HG03354 (cell line): Measurements from ENCODE around the gene CRYAB.

Experiments used
- ATAC-seq: cut with Tn5 transposase; IDR thresholded peaks from one replicate; pipeline ENCODE4 v1.9.1; 2021; ENCODE audit warnings: mild to moderate bottlenecking; ENCODE audit not compliant: unreplicated experiment, poor library complexity, severe bottlenecking

Gene CRYAB, protein sequence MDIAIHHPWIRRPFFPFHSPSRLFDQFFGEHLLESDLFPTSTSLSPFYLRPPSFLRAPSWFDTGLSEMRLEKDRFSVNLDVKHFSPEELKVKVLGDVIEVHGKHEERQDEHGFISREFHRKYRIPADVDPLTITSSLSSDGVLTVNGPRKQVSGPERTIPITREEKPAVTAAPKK

DNA sequence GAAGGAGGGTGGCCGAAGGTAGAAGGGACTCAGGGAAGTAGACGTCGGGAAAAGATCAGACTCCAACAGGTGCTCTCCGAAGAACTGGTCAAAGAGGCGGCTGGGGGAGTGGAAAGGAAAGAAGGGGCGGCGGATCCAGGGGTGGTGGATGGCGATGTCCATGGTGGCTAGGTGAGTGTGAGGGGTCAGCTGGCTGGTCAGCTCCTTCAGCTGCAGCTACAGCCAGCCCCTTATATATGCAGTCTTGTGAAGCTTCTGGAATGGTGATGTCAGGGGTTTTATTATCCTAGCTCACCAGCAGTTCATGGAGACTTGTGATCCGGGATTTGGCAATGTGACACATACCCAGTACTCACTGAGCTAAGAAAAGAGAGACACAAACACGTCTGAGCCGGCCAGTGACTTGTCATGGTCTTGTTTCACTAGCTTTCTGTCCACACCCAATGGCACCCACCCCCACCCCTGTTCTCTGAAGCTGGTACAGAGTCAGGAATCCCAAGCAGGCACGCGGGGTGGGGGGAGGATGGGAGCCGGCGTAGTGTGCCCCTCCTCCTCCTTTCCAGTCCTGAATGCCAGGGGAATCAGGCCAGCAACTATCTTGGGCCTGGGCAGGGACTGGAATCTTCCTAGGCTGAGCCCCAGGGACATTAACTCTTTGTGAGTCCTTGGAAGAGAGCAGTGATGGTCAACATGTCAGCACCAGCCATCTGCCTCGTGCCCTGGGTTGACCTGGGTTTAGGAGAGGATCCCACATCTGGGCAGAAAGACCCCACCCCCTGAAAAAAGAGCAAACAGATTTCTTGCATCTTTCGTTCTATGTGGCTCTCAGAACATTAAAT lies at the start of gene CRYAB:
CRYAB (minus strand) TSS at position 208 of the 839 bp plus-strand sequence; CDS start at position 162, 46 bp downstream.
- no peak for ATAC-seq

DNA sequence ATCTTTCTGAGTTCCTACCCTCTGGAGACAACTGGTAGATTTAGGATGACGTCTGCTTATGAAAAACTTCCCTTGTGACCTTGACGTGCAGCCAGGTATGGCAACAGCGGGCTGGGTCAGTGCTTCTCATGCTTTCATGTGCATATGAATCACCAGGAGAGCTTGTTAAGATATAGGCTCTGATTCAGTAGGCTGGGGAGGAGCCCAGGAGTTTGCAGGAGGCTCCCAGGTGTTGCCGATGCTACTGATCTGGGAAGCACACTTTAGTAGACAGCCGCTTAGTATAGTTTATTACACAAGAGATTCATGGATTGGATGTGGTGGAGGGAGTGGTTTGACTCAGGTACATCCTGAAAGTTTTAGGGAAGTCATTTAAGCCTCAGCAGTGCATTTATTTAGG lies 49.3 kb upstream of the CRYAB start:
- ATAC-seq = no peak

DNA sequence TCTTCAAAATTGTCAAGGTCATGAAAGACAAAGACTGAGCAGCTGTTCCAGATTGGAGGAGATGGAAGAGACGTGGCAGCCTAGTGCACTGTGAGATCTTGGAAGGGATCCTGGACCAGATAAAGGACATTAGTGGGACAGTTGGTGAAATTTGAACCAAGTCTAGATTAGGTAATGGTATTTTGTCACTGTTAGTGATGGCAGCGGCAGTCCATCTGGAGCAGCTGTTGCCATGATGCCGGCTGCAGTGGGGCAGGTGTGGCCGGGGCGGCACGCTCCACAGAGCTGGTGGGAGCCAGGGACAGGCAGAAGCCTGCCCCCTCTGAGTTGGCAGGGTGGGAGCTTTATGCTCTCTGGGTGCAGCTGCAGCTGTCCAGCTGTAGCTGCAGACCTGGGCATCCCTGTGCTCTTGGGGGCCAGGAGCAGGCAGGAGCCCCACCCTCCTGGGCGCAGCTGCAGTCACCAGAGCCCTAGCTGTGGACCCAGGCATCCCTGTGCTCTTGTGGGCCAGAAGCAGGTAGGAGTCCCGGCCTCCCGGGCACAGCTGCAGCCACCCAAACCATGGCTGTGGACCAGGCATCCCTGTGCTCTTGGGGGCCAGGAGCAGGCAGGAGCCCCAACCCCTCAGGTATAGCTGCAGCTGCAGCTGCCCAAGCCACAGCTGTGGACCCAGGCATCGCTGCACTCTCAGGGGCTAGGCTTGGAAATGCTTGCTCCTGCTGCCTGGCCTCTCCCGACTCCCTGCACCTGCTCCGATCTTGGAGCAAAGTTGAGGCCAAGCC lies 46.3 kb upstream of the CRYAB start:
- ATAC-seq = no peak

DNA sequence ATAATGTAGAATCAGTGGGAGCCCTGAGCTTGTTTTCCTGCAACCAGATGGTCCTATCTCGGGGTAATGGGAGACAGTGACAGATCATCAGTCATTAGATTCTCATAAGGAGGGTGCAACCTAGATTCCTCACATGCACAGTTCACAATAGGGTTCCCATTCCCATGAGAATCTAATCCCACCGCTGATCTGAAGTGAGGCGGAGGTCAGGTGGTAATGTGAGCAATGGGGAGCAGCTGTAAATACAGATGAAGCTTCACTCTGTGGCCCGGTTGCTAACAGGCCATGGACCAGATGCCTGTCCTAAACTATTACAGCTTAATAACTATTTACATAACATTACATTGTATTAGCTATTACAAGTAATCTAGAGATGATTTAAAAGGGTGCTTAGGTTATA lies 42.6 kb upstream of the CRYAB start:
- no peak for ATAC-seq

DNA sequence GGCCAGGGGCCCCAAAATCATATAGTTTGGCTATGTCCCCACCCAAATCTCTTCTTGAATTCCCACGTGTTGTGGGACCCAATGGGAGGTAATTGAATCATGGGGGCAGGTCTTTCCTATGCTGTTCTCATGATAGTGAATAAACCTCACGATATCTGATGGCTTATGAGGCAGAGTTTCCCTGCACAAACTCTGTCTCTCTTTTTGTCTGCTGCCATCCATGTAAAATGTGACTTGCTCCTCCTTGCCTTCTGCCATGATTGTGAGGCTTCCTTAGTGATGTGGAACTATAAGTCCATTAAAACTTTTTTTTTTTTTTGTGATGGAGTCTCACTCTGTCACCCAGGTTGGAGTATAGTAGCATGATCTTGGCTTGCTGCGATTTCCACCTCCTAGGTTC lies 40.0 kb upstream of the CRYAB start:
- ATAC-seq = no peak

DNA sequence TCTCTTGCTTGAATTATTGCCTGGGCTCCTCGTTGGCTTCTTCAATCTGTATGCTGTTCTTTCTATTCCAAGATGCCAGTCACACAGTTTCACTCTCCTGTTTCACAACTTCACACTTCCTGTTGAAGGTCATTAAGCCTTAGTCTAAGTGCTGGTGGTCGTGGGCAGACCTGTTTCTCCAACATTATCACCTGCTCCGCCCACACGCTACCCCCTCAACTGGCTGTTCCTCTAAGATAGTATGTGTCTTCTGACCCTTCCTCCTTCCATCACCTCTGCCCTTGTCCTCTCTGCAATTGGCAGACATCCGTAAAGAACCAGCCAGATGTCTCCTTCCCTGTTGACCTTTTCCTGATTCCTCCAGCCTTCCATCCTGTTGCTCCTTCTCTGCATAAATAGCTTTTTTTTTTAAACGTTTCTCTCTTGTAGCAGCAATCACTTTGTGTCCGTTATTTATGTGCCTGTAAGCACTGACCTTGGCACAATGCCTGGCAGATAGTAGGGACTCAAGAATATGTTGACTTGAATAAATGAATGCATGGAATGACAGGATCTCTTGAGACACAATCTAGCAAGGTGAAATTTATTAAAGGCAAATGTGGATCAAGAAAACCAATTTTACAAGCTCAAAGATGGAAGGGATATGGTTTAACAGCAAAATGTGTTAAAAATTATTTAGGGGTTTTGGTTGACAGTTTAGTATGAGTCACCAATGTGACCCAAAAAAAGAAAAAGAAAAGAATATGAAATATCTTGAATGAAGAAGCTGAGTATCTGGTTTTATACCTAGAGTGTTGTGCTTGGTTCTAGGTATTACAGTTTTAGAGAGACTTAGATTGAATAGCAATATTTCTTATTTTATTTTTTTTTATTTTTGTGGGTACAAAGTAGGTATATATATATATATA lies 38.2 kb upstream of the CRYAB start:
- no peak for ATAC-seq

DNA sequence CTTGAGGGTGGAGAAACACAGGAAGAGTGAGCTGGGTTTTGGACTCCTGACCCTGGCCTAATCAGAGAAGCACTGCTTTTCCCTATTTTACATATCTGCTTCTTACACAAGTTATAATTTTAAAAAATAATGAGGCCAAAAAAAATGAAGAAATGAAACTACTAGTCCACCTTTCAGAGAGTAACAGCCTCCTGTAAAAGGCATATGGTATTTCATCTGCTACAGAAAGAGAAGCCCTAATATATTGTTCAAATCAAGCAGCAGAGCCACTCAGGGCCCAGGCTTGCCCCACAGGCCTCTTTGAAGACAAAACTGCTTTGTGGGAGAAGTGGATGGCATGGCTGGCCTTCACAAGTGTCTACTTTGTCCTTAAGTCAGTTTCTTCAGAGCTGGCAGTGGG lies 35.6 kb upstream of the CRYAB start:
- ATAC-seq = no peak

DNA sequence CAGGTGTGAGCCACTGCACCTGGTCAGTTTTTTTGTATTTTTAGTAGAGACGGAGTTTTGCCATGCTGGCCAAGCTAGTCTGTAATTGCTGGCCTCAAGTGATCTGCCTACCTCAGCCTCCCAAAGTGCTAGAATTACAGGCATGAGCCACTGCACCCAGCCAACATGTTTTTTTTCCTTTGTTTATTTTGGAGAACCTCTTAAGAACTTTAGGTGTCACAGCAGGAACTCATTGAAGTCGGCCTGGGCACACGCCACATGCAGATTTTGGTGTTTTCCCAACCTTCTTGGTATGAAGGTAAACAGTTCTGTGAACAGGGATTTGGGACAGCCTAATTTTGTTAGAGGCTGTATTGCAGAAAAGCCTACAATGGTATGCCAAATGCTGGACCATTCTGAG lies 34.9 kb upstream of the CRYAB start:
- no peak for ATAC-seq

DNA sequence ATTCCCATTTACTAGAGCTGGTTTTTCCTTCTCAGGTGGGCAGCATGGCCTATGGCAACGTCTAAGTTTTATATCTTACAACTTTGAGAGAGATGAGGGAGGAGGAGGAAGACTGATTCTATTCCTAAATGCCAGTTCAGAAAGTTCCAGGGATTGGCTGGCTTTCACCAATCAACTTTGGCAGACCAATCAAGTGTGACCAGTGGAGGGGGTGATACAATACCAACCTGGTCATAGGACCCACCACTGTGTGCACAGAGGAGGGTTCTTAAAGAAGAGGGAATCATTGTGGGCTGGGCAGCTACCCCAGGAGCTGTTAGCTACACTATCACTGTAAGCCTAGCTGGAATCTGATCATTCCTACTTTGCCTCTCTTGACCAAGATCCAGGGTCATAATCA lies 33.6 kb upstream of the CRYAB start:
- ATAC-seq = no peak

DNA sequence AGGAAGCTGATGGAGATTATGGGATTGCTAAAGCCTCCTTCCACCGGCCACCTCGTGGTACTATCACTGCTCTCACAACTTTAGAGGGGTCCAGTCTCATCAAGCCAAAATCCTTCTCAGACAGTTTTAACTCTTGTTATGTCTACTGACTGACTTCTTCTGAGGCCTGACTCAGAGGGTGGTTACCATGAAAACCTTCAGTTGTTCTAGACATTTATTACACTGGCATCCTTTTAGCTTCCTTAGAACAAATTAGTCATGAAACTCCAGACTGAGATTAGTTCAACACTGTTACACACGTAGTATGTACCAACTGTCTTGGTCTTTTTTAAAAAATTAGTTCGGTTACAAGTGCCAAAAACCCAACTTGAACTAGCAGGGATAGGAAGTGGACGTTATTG lies 33.1 kb upstream of the CRYAB start:
- no peak for ATAC-seq

DNA sequence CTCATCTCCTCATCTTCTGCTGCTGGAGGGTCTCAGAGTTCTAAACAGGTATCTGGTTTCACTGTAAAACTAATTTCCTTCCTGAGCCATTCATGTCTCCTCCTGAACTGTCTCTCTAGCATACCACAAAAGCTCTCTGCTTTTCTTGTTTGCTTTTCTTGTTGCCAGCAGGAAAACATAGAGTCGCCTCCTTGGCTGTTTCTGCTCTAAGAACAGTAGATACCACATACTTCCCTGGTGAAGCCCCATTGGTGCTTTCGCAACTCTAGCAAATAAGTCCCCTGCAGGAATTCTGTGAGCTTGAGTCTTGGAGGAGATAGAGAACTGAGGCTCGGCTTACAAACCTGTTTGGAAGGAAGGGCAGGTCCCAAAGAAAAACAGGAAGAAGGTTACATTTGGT lies 32.6 kb upstream of the CRYAB start:
- no peak for ATAC-seq

DNA sequence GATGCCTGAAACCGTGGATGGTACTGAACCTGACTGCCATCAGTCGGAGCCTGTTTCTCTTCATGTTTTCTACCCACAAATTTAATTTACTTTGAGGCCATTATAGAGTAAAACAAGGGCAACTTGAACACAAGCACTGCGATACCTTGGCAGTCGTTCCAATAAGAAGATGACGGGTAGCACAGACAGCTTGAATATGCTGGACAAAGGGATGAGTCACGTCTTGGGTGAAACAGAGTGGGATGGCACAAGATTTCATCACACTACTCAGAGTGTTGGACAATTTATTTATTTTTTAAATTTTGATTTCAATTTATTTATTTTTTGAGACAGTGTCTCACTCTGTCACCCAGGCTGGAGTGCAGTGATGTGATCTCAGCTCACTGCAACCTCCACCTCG lies 31.3 kb upstream of the CRYAB start:
- ATAC-seq = no peak

DNA sequence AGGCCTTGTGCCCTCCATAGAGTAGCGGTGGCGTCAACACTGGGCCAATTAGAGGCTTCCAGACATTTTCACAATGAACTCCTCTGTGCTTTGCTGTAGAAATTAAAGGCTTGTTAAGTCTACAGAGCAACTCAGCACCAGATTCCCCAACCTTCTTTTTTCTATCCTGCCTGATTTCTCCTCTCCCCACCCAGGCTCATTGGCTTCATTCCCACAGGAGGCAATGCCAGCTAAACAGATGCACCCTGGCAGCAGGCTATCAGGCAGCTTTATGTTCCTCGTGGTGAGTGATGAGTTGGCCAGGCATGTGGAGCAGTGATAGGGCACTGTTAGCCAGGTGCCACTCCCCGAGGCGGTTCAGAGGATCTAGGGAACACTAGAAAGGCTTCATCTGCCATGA lies 30.4 kb upstream of the CRYAB start:
- ATAC-seq = no peak

DNA sequence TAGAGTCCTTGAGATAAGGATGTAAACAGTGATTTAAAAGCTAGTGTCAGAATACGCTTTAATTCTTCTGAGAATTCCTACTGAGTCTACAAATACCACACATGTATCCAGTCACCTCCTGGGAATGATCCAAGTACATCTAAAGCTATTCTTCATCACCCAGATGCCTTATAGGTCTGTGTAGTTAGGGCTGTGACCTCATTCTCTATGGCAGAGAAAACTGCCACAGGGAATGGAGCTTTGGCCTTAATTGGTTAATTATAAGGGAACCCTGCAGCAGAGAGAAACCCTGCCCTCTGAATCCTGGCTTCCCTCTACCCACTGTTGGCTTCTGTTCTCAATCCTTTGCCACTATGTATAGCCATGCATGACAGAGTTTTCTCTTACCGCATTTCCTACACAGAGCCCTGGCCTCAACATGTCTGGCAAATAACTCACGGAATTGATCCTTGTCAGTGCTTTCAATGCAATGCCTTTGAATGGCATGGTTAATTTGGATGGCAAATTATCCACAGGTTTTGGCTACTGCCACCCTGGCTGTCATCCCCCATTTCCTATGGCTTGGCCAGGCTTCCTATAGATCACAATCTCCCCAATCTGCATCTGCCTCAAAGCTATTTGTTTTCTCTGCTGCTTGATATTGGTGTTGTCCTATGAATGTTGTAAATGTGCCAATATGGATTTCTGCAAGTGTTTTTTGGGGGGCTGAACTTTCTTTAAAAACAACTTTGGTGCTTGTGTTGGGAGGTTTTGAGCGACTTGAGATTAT lies 28.4 kb upstream of the CRYAB start:
- no peak for ATAC-seq

DNA sequence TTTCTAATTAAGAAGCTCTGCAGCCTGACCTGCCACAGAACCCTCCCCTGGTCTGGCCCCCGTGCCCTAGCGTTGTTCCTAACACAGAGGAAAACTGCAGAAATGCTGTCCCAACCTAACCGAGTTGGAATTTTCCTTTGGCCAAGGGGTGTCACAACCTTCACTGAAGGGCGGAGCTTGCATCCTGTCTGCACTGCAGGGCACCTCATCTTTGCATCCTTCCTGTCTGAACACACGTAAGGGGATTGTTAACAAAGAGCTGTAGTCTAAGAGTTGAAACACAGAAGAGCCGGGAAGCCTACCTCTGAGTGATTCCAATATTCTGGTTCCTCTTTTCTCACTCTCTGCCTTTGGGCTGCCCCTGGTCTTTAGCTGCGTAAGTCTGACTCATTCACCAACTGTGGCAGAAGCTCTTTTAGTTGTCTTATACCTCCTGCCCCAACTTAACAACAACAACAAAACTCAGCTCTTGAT lies 27.2 kb upstream of the CRYAB start:
- peak; percentile 85 for ATAC-seq

DNA sequence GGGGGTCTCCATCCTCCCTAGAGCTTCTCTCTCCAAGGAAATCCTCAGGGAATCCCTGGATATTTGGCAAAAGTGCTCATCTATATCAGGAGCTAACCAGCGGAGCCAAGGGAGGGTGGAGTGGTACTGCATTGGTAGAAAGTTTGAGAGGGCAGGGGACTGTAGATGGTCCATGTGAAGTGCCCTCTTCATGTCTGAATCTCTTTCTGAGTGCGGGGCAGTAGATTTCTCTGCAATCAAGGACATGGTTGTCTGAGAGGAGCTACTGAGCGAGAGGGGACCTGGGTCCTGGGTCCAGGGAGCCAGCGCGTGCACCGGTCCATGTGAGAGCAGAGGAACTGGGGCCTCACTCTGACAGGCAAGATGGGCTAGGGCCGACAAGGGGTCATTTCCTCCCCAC lies 26.3 kb upstream of the CRYAB start:
- no peak for ATAC-seq

DNA sequence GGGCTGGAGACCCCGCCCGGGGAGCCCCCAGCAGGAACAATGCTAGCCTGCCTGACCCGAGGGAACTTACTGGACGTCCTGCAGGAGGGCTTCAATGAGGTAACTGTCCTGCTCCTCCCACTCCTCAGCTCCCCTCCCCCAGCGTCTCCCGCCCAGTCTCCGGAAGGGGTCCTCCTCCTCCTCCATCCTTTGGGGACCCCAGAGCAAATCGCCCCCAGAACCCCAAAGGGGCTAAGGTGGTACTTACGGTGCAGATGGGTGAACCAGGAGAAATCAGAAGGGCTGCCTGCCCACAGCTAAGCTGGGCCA lies 25.8 kb upstream of the CRYAB start:
- ATAC-seq = no peak

DNA sequence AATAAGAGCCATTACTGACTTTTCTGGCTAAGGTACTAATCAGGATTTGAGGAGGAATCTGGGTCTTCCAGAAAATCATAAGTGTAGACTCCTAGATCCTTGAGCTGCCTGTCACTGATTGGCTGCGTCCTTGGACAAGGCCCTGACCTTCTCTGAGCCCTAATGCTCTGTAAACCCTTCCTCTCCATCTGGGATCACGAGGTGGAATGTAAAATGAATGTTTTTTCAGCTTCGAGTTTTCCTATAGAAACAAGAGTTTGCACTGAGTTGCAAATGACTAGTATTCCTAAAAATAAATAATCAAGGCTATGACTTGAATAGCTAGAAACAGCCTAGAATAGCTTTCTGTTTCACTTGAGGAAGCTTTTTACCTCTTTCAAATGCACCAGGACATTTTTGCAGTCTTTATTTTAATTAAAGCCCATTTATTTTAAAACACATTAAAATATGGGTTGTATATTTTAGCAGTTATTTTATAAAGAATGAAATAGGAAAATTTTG lies 24.5 kb upstream of the CRYAB start:
- no peak for ATAC-seq
